ENCODE measurements around the gene GPR137. TPM values are rescaled to one million over a fixed set of nuclear protein-coding genes. Genes with fewer than 3 reads are reported as not detected.
A peak's percentile ranks its signal among the peaks of the same experiment; 100 is the strongest.
"Not testable (repeated sequence)": the region's sequence is repeated elsewhere in the genome, so short reads cannot be mapped to it uniquely, and the experiment has no call there.

GPR137 gene, protein sequence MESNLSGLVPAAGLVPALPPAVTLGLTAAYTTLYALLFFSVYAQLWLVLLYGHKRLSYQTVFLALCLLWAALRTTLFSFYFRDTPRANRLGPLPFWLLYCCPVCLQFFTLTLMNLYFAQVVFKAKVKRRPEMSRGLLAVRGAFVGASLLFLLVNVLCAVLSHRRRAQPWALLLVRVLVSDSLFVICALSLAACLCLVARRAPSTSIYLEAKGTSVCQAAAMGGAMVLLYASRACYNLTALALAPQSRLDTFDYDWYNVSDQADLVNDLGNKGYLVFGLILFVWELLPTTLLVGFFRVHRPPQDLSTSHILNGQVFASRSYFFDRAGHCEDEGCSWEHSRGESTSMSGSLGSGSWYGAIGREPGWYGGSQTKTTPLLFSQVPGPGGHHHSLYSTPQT
- 4.7 TPM for total RNA-seq

DNA sequence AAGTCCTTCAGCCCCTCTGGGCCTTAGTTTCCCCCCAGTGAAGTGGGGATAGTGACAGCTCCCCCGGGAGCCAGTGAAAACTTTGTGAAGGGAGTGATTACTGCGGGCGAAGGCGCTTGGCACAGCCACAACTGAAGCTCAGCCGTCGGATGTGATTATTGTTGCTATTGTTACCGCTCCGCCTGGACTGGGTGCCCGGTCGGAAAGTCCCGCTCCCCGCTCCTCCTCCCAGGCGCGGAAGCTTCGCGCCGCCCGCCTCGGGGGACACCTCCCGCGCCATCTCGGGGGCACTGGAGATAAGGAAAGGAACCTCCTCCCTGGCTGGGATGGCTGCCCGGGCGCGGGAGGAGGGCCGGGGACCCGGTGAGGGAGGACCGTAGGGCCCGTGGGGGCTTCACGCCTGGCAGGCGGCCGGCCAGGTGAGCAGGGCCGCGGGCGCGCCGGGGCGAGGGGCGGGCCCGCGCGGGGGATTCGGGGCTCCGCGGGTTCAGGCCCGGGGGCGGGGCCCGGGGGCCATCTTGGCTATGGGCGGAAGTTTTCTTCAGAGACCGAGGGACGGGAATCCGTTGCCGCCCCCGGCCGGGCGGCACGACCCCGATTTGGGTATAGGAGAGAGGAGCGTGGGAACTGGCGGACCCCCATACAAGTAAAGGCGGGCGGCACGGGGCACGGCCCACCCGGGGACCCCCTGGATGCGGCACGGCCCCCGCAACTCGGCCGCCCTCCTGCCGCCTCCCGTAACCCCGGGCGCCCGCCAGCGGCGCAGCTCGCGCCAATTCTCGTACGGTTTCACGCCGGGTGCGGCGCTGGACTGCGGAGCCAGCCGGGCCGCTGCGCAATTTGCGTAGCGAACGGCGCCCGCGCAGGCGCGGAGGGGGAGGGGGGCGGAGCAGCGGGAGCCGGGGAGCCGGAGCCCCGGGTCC is at the start of gene GPR137:
TSS of gene GPR137 (plus strand) at position 887 of the 923 bp plus-strand sequence. CDS start 677 bp downstream, outside the sequence.
- peak; percentile 86 for DNase-seq

DNA sequence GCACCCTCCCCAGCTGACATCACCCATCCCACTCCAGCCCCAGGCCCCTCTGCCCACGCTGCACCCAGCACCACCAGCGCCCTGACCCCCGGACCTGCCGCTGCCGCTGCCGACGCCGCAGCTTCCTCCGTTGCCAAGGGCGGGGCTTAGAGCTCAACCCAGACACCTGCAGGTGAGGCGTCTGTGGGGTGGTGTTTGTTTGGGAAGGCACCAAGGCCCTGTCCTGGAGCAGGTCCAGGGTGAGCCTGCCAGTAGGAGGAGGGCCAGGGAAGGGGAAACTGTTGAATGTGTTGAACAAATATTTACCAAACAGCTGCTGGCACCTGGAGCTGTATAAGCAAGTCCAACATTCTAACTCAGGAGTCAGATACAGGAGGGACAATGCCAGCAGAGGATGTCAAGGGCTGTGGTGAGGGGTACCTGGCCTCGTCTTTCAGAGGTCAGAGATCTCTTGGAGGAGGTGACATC is 48.1 kb upstream of the GPR137 start:
- no peak for DNase-seq

DNA sequence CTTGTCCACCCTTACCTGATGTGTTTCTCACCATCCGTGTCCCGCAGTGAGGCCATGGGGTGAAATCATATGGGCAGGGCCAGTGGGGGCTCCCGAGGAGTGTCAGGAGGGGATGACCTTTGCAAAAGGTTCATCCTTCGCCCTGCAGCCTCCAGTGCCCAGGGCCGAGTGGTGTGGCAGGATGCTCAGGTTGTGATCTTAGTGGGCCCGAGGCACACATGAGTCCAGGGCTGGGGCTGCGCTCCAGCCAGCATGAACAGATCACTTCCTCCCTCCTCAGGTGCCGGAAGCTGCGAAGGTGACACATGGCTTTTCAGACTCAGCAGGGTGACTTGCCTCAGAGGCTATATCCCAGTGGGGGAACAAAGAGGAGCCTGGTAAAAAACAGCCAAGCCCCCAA is 47.6 kb upstream of the GPR137 start:
- no peak for DNase-seq

- no peak for DNase-seq
Measured at GRCh38 chr11:64238999-64239398, 46.6 kb upstream of the GPR137 start.

DNA sequence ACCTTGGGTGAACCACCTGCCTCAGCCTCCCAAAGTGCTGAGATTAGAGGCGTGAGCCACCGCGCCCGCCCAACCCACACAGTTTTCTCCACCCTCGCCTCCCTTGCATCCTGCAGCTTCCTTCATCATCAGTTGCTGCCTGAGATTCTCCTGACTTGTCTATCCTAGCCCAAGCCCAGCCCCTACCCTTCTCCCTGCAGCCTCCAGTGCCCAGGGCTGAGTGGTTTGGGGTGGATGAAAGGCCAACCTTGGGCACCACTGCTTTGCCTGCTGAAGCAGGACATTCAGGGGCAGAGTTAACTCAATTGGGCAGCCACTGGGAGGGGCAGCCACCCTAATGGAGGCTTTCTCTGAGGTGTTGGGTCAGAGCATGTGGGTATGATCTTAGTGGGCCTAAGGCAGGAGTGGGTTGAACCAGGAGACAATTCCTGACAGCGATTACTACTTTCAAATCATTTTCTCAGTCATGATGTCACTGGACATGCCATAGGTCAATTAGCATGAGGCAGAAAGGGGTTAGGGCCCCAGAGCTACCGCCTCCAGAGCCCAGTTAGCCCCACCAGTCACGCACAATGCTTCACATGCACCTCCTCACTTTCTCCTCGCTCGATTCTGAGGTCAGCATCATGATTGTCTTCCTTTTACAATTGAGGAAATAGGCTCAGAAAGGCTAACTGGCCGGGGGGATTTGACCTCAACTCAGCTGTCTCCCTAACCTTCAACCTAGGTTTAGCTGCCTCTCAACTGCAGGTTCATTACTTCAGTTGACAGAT is 45.8 kb upstream of the GPR137 start:
- DNase-seq: no peak

GRCh38 chr11:64240435-64241240 is 45.0 kb upstream of the GPR137 start, which contains the start of gene FKBP2:
TSS of gene FKBP2 (plus strand) at chr11:64241095. CDS start at chr11:64242388, 1,293 bp downstream.
- peak; percentile 97 for DNase-seq

DNA sequence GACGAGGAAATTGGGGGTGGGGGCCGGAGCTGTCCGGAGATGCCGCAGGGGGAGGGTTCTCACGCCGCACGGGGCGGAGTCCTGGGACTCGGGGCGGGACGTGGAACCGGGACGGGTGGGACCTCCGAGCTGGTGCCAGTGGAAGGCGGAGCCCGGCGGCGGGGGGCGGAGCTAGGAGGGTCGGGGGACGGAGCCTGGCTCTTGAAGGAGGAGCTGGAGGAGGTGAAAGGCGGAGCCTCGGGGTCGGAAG is 44.5 kb upstream of the GPR137 start:
- DNase-seq: peak; percentile 99

GRCh38 chr11:64241491-64242374 is 43.9 kb upstream of the GPR137 start:
- DNase-seq: no peak

GRCh38 chr11:64243236-64243854 is 42.3 kb upstream of the GPR137 start:
- DNase-seq: no peak

DNA sequence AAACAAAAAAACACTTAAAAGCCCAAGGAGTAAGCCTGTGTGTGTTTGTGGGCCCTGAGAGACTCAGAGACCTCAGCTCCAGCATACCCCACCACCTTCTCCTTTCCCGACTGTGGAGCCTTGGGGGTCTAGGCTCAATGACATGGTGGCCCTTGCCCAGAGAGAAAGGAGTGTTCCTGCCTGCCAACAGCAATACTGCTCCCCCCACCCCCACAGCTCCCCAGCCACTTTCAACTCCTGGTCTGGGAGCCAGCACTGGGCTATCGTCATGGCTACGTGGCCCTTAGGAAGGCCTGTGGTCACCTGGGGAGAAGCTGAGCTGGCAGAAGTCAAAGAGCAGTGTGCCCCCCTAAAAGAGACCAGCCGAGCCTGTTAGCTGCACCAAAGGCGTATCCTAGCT is 41.5 kb upstream of the GPR137 start:
- no peak for DNase-seq

DNA sequence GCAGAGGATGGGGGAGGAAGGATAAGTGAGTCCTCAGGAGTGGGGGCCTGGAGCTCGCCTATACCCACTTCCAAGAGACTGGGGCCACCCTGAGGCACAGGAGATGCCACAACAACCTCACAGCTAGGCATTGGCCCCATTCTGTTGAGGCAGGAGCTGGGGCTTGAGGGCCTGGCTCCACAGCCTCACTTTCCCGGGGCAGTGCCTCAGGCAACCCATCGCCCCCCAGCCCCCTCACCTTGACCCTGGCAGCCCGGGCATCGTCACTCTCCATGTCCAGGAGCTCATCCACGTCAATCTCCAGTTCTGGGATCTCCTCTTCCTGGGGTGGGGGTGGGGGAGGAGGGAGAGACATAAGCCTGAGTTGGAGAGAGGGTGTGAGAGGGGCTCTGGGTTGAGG is 40.7 kb upstream of the GPR137 start:
- DNase-seq: no peak

DNA sequence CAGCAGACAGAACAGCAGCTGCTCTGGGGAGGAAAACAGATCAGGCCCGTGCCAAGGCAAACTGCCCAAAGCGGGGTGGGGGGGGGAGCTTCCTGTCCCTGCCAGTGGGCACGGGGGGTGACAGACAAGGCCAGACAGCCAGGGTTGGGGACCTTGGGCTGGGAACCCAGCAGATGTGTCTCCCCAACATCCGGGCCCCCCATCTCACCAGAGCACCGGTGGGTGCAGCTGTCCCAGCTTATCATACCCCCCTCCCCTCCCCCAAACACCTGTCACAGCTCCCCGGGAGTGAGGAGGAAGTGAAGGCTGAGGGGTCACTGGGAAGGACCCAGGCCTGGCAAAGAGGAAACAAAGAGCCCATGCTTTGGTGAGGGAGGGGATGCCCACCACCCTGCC is 40.2 kb upstream of the GPR137 start:
- peak; percentile 36 for DNase-seq

DNA sequence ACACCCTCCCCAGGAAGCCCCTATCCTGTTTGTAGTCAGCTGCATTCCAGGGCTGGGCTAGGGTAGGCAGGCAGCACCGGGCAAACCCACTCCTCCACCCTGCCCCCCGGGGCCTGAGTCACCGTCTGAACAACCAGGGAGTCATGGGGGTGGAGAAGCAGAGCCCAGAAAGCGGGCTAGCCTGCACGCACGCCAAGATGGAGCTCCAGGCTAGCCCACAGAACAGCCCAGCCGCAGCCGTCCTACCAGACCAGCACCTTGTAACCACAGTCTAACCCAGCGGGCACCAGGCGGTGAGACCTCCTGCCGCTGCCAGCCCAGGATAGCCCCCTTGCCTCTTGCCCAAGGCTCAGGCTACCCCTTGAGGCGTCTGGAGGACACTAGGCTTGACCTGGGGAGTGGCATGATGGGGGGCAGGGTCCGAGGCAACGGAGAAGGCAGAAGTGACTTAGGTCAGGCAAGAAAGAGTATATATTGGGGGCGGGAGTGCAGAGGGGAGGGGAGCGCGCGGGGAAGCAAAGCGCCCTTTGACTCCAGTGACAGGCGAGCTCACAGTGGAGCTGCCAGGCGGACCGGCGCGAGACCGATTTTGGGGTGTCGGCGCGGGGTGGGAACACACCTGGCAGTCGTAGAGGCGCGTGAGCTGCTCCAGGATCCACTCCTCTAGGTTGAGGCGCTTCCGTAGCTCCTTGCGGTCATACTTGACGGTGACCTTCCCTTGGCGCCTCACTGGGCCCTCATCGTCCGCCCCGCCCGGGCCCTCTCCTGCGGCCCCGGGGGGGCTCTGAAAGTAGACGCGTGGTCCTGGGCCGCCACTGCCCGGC is 39.6 kb upstream of the GPR137 start:
- no peak for DNase-seq

GRCh38 chr11:64246621-64246870 is 39.1 kb upstream of the GPR137 start:
- not testable (repeated sequence) for DNase-seq

DNA sequence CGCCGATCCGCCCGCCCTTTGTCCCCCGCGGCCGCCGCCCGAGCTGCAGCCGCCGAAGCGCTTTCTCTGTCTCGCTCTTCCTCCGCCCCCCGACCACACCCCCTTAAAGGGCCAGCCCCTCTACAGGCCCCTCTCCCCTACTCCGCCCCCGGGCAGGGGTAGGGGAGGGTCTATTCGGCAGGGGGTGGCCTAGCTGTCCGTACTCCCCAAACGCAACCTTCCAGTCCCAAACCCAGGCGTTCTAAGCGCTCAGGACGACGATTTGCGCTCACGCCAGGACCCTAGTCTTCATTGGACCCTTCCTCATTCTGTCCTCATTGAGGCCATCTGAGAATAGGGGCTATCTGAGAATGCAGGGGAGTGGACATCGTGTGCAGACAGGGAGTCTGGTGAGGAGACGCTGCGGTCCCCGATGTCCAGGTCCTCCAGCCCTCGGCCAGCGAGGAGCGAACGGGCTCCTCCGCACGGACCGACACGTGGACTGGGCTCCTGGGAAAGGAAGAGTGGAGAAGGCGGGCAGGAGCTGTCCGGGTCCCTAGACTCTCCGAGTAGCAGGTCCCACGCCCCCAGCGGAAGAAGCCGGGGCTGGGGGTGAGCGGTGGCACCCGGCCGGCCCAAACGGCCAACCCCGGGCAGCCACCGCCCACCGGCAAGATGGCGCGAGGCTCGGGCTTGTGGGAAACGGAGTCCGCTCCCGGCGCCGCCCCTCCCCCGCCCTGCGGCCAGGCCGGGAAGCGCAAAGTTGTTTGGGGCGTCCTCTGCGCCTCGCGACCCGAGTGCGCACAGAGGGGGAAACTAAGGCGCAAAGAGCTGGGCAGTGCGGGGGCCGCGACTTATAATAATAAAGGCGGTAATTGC is 38.5 kb upstream of the GPR137 start, which contains the start of gene PPP1R14B:
TSS of gene PPP1R14B (minus strand) at position 73 of the 858 bp plus-strand sequence. CDS start 270 bp downstream, outside the sequence.
- peak; percentile 71 for DNase-seq

DNA sequence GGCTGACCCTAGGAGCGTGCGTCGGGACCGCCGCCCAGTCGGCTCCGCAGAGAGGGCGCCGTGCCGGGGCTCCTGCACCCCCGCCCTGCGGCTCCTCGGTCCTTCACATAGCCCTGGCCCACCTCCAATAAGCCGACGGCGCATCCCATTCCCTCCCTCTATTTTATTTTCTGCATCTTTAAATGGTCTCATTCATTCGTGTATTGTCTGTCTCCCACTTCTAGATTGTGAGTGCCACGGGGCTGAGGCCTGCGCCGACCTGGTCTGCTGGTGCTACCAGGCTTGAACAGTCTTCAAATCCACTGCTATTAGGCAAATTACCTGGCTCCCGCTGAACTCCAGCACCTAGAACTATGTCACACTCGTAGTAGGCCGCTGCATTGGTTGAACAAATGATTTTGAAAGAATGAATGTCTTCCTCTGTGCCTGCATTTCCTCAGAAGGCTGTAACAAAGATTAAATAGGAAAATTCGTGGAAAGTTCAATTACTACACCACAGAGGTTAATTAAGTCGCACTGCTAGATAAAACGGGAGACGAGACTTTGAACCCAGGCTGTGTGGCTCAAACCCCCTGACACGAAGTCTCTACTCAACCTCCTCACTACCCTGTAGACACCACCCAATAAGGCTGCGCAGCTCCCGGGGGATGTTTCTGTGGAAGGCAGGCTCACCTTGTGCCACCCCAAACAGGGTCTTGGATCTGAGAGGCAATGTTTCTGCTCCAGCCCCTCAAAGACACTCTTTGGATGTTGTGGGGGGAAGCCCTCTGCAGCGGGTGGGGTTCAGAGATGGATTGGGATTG is 37.7 kb upstream of the GPR137 start:
- DNase-seq: no peak

DNA sequence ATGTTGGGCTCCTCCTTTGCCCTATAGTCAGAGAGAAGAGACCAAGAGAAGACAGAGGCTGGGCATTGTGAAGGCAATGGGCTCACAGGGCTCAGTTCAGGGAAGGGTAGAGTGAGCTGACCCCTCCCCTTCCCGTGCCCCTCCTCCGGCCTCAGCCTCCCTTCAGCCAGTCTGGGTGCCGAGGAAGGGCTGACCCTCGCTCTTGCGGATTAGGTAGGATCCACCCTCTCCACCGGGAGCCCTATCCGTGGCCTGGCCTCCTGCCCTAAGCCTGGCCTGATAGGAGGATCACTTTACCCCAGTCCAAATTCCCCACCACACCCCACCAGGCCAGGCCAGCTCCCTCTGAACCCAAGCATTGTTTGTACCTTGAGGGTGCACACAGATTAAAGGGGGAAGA is 37.1 kb upstream of the GPR137 start:
- no peak for DNase-seq
